ENCODE results near the gene STK39. TPM values are rescaled to one million over a fixed set of nuclear protein-coding genes. Genes with fewer than 3 reads are reported as not detected.
"Not testable (repeated sequence)": the region's sequence is repeated elsewhere in the genome, so short reads cannot be mapped to it uniquely, and the experiment has no call there.

The STK39 gene
- total RNA-seq, 4 donors from 2014 or later, result 17.4 to 27.6 (median 20.6) TPM

- no peak for DNase-seq
- TF ChIP-seq CTCF (IDR thresholded peaks at IDR 0.05) (no peak), POLR2A (IDR thresholded peaks at IDR 0.05) (no peak)
- no peak overlapping the region for H3K4me3 ChIP-seq
- peaks cover 0 to 2% (median 0%) of the 10 kb centered on the region in 3 donors for H3K4me1 ChIP-seq
- WGBS, 2 donors, result 84 to 90% methylated on average over 6 of the region's 6 CpGs
- no peak overlapping the region for H3K27ac ChIP-seq
- intact Hi-C loops (cut with DNase I), result no loop called here
- no peaks in the 10 kb centered on the region for H3K9me3 ChIP-seq
- no peaks in the 10 kb centered on the region for H3K27me3 ChIP-seq
- no peaks in the 10 kb centered on the region for H3K36me3 ChIP-seq
Measured at GRCh38 chr2:168289880-168290279, 42.5 kb upstream of the STK39 start.

DNA sequence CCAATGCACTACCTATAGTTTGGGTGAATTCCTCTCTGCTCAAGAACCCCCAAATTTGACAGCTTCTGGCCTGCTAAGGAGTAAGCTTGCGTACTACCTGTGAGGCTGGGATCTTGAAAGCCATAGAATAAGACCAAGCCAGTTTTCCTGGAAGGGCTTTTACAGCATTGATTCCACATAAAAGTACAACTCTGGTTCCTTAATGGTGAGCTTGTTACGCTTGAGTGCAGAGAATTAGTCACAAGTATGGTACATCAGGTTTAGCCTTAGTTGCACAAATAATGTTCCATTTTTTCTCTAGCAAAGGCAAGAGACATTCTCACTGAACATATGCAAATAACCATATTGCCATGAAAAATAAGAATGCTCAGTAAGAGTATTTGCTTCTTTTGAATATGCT is 39.1 kb upstream of the STK39 start:
- intact Hi-C loops (cut with DNase I), result no loop called here
- 50 to 71% methylated on average over 2 of the region's 2 CpGs for WGBS, 2 donors
- DNase-seq, result no peak
- Histone ChIP-seq H3K4me3 (no peak overlapping the region), H3K27me3 (peaks cover 0 to 3% (median 0%) of the 10 kb centered on the region in 4 donors), H3K4me1 (peaks cover 0 to 2% (median 0%) of the 10 kb centered on the region in 3 donors), H3K36me3 (no peaks in the 10 kb centered on the region), H3K27ac (no peak overlapping the region), H3K9me3 (no peaks in the 10 kb centered on the region)
- no peak for TF ChIP-seq CTCF (IDR thresholded peaks at IDR 0.05)
- no peak for TF ChIP-seq POLR2A (IDR thresholded peaks at IDR 0.05)

DNA sequence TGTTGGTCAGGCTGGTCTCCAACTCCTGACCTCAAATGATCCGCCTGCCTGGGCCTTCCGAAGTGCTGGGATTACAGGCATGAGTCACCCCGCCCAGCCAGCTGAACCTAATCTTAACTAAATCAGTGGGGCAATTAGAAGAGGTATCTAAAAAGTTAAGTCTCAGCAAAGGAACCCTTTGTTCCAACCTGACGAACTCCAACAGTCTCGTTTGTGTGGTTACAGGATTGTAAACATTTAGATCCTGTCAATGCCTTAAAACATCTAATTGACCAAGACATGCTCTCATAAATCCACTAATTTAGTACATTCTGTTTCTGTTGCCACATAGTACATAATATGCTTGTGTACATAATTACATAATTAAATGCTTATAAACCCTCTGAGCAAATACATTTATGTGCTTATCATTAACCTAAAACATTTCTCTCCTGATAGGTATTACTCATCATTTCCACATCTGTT is 31.1 kb upstream of the STK39 start:
- H3K36me3 ChIP-seq, result no peaks in the 10 kb centered on the region
- no peak overlapping the region for H3K4me3 ChIP-seq
- WGBS, 2 donors, result 45 to 59% methylated on average over 5 of the region's 5 CpGs
- no peak for TF ChIP-seq POLR2A (IDR thresholded peaks at IDR 0.05)
- TF ChIP-seq CTCF (IDR thresholded peaks at IDR 0.05), result no peak
- H3K27ac ChIP-seq, result no peak overlapping the region
- peaks cover 0 to 6% (median 0%) of the 10 kb centered on the region in 4 donors for H3K27me3 ChIP-seq
- no peaks in the 10 kb centered on the region for H3K9me3 ChIP-seq
- intact Hi-C loops (cut with DNase I), result no loop called here
- DNase-seq, result no peak
- peaks cover 0 to 5% (median 0%) of the 10 kb centered on the region in 3 donors for H3K4me1 ChIP-seq

- Histone ChIP-seq H3K27me3 (peaks cover 0 to 6% (median 0%) of the 10 kb centered on the region in 4 donors), H3K4me1 (peaks cover 0 to 5% (median 0%) of the 10 kb centered on the region in 3 donors), H3K36me3 (no peaks in the 10 kb centered on the region), H3K9me3 (no peaks in the 10 kb centered on the region), H3K27ac (no peak overlapping the region), H3K4me3 (no peak overlapping the region)
- intact Hi-C loops (cut with DNase I), result no loop called here
- no peak for DNase-seq
- no peak for TF ChIP-seq CTCF (IDR thresholded peaks at IDR 0.05)
- TF ChIP-seq POLR2A (IDR thresholded peaks at IDR 0.05), result no peak
- WGBS, 2 donors, result 79 to 90% methylated on average over 3 of the region's 3 CpGs
Measured at GRCh38 chr2:168277276-168277675, 29.9 kb upstream of the STK39 start.

DNA sequence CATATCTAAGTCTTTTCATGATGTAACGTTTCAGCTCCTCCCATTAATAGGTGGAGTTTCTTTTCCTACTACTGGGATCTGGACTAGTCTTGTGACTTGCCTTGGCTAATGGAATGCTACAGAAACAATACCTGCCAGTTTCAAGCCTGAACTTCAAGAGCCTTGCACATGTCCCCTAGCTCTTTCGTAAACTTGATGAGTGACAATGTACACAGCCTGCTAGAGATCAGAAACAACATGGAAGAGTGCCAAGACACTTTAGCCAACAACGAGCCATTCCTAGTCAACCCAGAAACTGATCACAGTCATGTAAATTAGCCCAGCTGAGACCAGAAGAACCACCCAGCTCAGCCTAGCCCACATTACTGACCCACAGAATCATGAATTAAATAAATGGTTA is 24.8 kb upstream of the STK39 start:
- 50 to 67% methylated on average over 3 of the region's 3 CpGs for WGBS, 2 donors
- intact Hi-C loops (cut with DNase I), result no loop called here
- TF ChIP-seq POLR2A (IDR thresholded peaks at IDR 0.05), result no peak
- no peak for TF ChIP-seq CTCF (IDR thresholded peaks at IDR 0.05)
- Histone ChIP-seq H3K36me3 (no peaks in the 10 kb centered on the region), H3K4me1 (no peaks in the 10 kb centered on the region), H3K27ac (no peak overlapping the region), H3K27me3 (no peaks in the 10 kb centered on the region), H3K4me3 (no peak overlapping the region), H3K9me3 (no peaks in the 10 kb centered on the region)
- DNase-seq, result no peak

GRCh38 chr2:168262926-168263325 is 15.5 kb upstream of the STK39 start:
- H3K27me3 ChIP-seq; H3K4me3 ChIP-seq; DNase-seq; intact Hi-C loops (cut with DNase I); H3K36me3 ChIP-seq; H3K27ac ChIP-seq; H3K4me1 ChIP-seq: not testable (repeated sequence)
- 50 to 58% methylated on average over 2 of the region's 2 CpGs for WGBS, 2 donors
- peaks cover 0 to 18% (median 12%) of the 10 kb centered on the region in 3 donors for H3K9me3 ChIP-seq
